GM23248 (cell line): ENCODE data around the gene CDC14B.

ENCODE experiments used
- EZH2 ChIP-seq: fragments of 200-600 bp; sonication (generic); IDR thresholded peaks from 2 replicates; pipeline ENCODE4 v1.6.1; 2018; ENCODE audit warnings: antibody characterized with exemption, mild to moderate bottlenecking; ENCODE audit not compliant: insufficient read depth, poor library complexity, severe bottlenecking
- EZH2phosphoT487 ChIP-seq: fragments of 200-600 bp; sonication (generic); IDR thresholded peaks from 2 replicates; pipeline ENCODE4 v1.6.1; 2018; ENCODE audit warnings: antibody characterized with exemption, moderate library complexity, mild to moderate bottlenecking, low read depth; ENCODE audit not compliant: insufficient read depth

DNA sequence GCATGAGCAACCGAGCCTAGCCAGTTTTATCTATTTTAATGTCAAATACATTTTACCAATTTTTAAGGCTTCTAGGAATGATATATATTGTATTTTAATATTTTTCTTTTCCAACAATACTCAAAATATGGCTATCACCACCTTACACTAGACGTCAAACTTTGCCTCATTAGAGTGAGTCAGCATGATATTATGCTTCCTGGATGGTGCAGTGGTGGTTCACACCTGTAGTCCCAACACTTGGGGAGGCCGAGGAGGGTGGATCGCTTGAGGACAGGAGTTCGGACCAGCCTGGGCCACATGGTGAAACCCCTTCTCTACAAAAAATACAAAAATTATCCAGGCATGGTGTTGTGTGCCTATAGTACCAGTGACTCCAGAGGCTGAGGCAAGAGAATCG is 7.3 kb upstream of the CDC14B start:
- TF ChIP-seq EZH2 (no peak), EZH2phosphoT487 (no peak)
